PFSK-1 (cell line): Measurements from ENCODE around the gene RSAD1.

ENCODE experiments used
- FOXP2 ChIP-seq: optimal IDR thresholded peaks from 2 replicates; pipeline ENCODE3; 2011; ENCODE audit warnings: borderline replicate concordance, control low read depth, inconsistent platforms; ENCODE audit not compliant: insufficient read depth; ENCODE audit errors: extremely low read length, extremely low read depth
- POLR2AphosphoS5 ChIP-seq: IDR thresholded peaks from 2 replicates; pipeline ENCODE4 v1.6.1; 2012; ENCODE audit warnings: low read depth, mild to moderate bottlenecking, control low read depth, low read length, moderate library complexity
- REST ChIP-seq, 2 experiments: IDR thresholded peaks; 2 replicates each; pipeline versions ENCODE4 v1.6.1 to v1.8.0; 2011 to 2012; ENCODE audit warnings: low read depth in 2 of 2, low read length in 2 of 2, control low read depth in 1 of 2, inconsistent platforms in 1 of 2, mild to moderate bottlenecking in 1 of 2, moderate library complexity in 1 of 2; ENCODE audit not compliant: insufficient read depth in 1 of 2
- SIN3A ChIP-seq: IDR thresholded peaks from 2 replicates; pipeline ENCODE4 v1.6.1; 2012; ENCODE audit warnings: mild to moderate bottlenecking, low read length, moderate library complexity, borderline replicate concordance; ENCODE audit not compliant: insufficient read depth
- TAF1 ChIP-seq: IDR thresholded peaks from 2 replicates; pipeline ENCODE4 v1.6.1; 2012; ENCODE audit warnings: low read length, control low read depth, borderline replicate concordance; ENCODE audit not compliant: insufficient read depth

Gene RSAD1

GRCh38 chr17:50437409-50437808 is 41.3 kb upstream of the RSAD1 start:
- no peak for TF ChIP-seq REST (IDR thresholded peaks at IDR 0.05; ENCODE audit: insufficient read depth in 1 of 2, low read depth in 2 of 2, low read length in 2 of 2)
- no peak for TF ChIP-seq TAF1
- TF ChIP-seq FOXP2: no peak
- no peak for TF ChIP-seq POLR2AphosphoS5
- TF ChIP-seq SIN3A: no peak

GRCh38 chr17:50439008-50439407 is 39.7 kb upstream of the RSAD1 start:
- TF ChIP-seq POLR2AphosphoS5 (no peak), FOXP2 (no peak), REST (IDR thresholded peaks at IDR 0.05; ENCODE audit: insufficient read depth in 1 of 2, low read depth in 2 of 2, low read length in 2 of 2) (no peak), SIN3A (no peak)

GRCh38 chr17:50440172-50440837 is 38.4 kb upstream of the RSAD1 start:
- TF ChIP-seq TAF1 (no peak), REST (IDR thresholded peaks at IDR 0.05; ENCODE audit: insufficient read depth in 1 of 2, low read depth in 2 of 2, low read length in 2 of 2) (no peak), POLR2AphosphoS5 (no peak), SIN3A (no peak), FOXP2 (no peak)

DNA sequence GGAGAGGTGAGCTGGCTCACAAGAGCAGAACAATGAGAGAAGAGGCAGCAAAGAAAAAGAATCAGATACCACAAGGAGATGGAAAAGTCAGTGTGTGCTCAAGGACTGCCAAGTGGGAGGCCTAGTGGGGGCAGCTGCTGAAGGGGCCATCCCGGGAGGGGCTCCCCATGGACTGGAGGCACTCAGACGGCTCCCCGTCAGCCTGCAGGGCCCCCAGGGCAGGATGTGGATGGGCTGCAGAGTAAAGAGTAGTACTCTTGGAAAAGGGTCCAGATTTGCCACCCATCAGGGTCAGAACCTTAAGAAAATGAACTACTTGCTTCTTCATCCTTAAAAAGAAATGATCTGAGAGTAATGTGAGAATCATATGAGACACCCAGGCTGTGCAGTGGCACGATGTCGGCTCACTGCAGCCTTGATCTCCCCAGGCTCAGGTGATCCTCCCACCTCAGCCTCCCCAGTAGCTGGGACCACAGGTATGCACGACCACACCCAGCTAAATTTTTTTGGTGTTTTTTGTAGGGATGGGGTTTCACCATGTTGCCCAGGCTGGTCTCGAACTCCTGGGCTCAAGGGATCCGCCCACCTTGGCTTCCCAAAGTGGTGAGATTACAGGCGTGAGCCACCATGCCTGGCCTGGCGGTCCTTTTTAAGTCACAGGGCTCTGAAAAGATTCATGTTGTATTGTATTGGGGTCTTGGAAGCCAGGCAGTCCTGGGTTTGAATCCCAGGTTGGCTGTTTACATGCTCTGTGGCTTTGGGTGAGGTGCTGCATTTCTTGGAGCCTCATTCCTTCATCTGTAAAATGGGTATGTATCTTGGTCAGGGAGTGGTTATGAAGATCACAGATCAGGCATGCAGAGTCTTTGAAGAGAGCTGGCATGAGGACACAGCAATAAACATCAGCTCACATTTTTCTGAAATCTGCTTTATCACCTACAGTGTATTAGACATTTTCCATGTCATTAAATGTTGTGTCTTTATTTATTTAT is 37.5 kb upstream of the RSAD1 start:
- no peak for TF ChIP-seq POLR2AphosphoS5
- TF ChIP-seq TAF1: no peak
- TF ChIP-seq FOXP2: no peak
- TF ChIP-seq REST (IDR thresholded peaks at IDR 0.05; ENCODE audit: insufficient read depth in 1 of 2, low read depth in 2 of 2, low read length in 2 of 2): no peak
- TF ChIP-seq SIN3A: no peak
